GM19324 (cell line): ENCODE measurements around the gene NCDN.

Experiments used
- ATAC-seq: cut with Tn5 transposase; IDR thresholded peaks from one replicate; pipeline ENCODE4 v1.9.1; 2021; ENCODE audit warnings: mild to moderate bottlenecking, moderate library complexity; ENCODE audit not compliant: unreplicated experiment, low FRiP score

NCDN gene

GRCh38 chr1:35589516-35590427, 32.2 kb downstream of the NCDN start:
- ATAC-seq: no peak

- no peak for ATAC-seq
These were observed 33.0 kb downstream of the NCDN start for GRCh38 chr1:35590476-35591040.

- no peak for ATAC-seq
These were observed 33.6 kb downstream of the NCDN start for GRCh38 chr1:35591211-35591610.

- ATAC-seq: no peak
These were observed 35.6 kb downstream of the NCDN start for GRCh38 chr1:35592991-35593769.

- no peak for ATAC-seq
These were observed 36.6 kb downstream of the NCDN start for GRCh38 chr1:35594005-35594760.

GRCh38 chr1:35595684-35596083, 38.1 kb downstream of the NCDN start:
- ATAC-seq: no peak

GRCh38 chr1:35597870-35598269, 40.3 kb downstream of the NCDN start:
- no peak for ATAC-seq

- no peak for ATAC-seq
These were observed 41.3 kb downstream of the NCDN start for GRCh38 chr1:35598895-35599294.

GRCh38 chr1:35599411-35599810, 41.8 kb downstream of the NCDN start:
- no peak for ATAC-seq

- ATAC-seq: no peak
These were observed 43.0 kb downstream of the NCDN start for GRCh38 chr1:35600593-35600992.

- no peak for ATAC-seq
These were observed 45.9 kb downstream of the NCDN start for GRCh38 chr1:35603468-35603867.

- no peak for ATAC-seq
These were observed 46.3 kb downstream of the NCDN start for GRCh38 chr1:35603941-35604340.

- ATAC-seq: no peak
These were observed 47.7 kb downstream of the NCDN start for GRCh38 chr1:35605071-35605866.

GRCh38 chr1:35605867-35606182, 48.2 kb downstream of the NCDN start:
- no peak for ATAC-seq

- no peak for ATAC-seq
These were observed 54.1 kb downstream of the NCDN start for GRCh38 chr1:35611655-35612054.

- ATAC-seq: no peak
These were observed 57.8 kb downstream of the NCDN start for GRCh38 chr1:35615440-35615839.
